Left ventricle myocardium inferior (tissue), 1 donor: ENCODE data around the gene CSTF2. TPM values are rescaled to one million over a fixed set of nuclear protein-coding genes. Genes with fewer than 3 reads are reported as not detected.

Source experiments
- DNase-seq: peaks from one replicate; pipeline ENCODE4 v3.0.0-alpha.2; 2020
- H3K27ac ChIP-seq: fragments of 200-600 bp; replicated peaks from 2 replicates; pipeline ENCODE4 v1.8.0; 2021
- H3K27me3 ChIP-seq: fragments of 200-600 bp; 2 replicates; pipeline ENCODE4 v1.8.0; 2021; ENCODE audit warnings: low read depth
- H3K36me3 ChIP-seq: fragments of 200-600 bp; 2 replicates; pipeline ENCODE4 v1.8.0; 2021
- H3K4me1 ChIP-seq: fragments of 200-600 bp; 2 replicates; pipeline ENCODE4 v1.8.0; 2021
- H3K4me3 ChIP-seq: fragments of 200-600 bp; 2 replicates; pipeline ENCODE4 v1.8.0; 2021; ENCODE audit warnings: mild to moderate bottlenecking, moderate library complexity
- H3K9me3 ChIP-seq: fragments of 200-600 bp; replicated peaks from 2 replicates; pipeline ENCODE4 v1.8.0; 2021
- CTCF ChIP-seq: fragments of 200-600 bp; IDR thresholded peaks from 2 replicates; pipeline ENCODE4 v1.8.0; 2021; ENCODE audit warnings: antibody characterized with exemption, mild to moderate bottlenecking, borderline replicate concordance
- intact Hi-C: fragments of 100-400 bp; cut with micrococcal nuclease; formaldehyde crosslinking; loops from one replicate; pipeline ENCODE4 v1.11.0; 2022
- total RNA-seq: library from RNA; stranded (reverse); fragmentation: NEBNext Ultra II Directional; extraction: Animal tissue kit (Norgen Biotek cat#: 25700); gene quantifications from one replicate; pipeline ENCODE4 v1.2.1, GENCODE V29; 2021
- donor health status: DM: no; HTN: yes; CAD: no; lungs with severe emphysema.

Gene CSTF2
- total RNA-seq, 1 donor from 2014 or later: 6.8 TPM

- no peak within 1 kb of the TSS for H3K27ac ChIP-seq
- no peaks in the 10 kb centered on the region for H3K4me1 ChIP-seq
- no peak for TF ChIP-seq CTCF
- no peaks in the 10 kb centered on the region for H3K9me3 ChIP-seq
- no peaks in the 10 kb centered on the region for H3K36me3 ChIP-seq
- H3K27me3 ChIP-seq: no peaks in the 10 kb centered on the region
- intact Hi-C loops: no loop called here
- DNase-seq: no peak
- H3K4me3 ChIP-seq: no peak within 1 kb of the TSS
Measured at GRCh38 chrX:100874325-100874724, 54.1 kb downstream of the CSTF2 start, which contains the start of gene NOX1. Gene NOX1, minus strand, starts transcription at chrX:100874359. Its CDS starts 220 bp downstream, at chrX:100874139.

GRCh38 chrX:100880368-100880767 is 60.2 kb downstream of the CSTF2 start:
- Histone ChIP-seq H3K4me1 (no peaks in the 10 kb centered on the region), H3K36me3 (no peaks in the 10 kb centered on the region), H3K9me3 (no peaks in the 10 kb centered on the region), H3K4me3 (no peak overlapping the region), H3K27me3 (no peaks in the 10 kb centered on the region), H3K27ac (no peak overlapping the region)
- intact Hi-C loops: no loop called here
- no peak for DNase-seq
- no peak for TF ChIP-seq CTCF

GRCh38 chrX:100883654-100884053 is 63.5 kb downstream of the CSTF2 start:
- no peak for DNase-seq
- H3K9me3 ChIP-seq: no peaks in the 10 kb centered on the region
- no peak overlapping the region for H3K4me3 ChIP-seq
- no peak overlapping the region for H3K27ac ChIP-seq
- H3K36me3 ChIP-seq: no peaks in the 10 kb centered on the region
- intact Hi-C loops: no loop called here
- TF ChIP-seq CTCF: no peak
- H3K4me1 ChIP-seq: no peaks in the 10 kb centered on the region
- H3K27me3 ChIP-seq: no peaks in the 10 kb centered on the region

Other genes starting within 250 kb of the CSTF2 start
- 0.22 TPM for gene TNMD, start 235.5 kb upstream of the CSTF2 start, total RNA-seq
- gene TSPAN6, start 183.6 kb upstream of the CSTF2 start, total RNA-seq: 4.6 TPM
- 7.5 TPM for gene SRPX2, start 176.2 kb upstream of the CSTF2 start, total RNA-seq
- gene SYTL4, start 88.3 kb upstream of the CSTF2 start, total RNA-seq: 2.1 TPM
- gene NOX1, start 54.0 kb downstream of the CSTF2 start, total RNA-seq: not detected
- gene XKRX, start 108.5 kb downstream of the CSTF2 start, total RNA-seq: not detected
- not detected for gene ARL13A, start 149.3 kb downstream of the CSTF2 start, total RNA-seq
- 17.3 TPM for gene TRMT2B, start 231.7 kb downstream of the CSTF2 start, total RNA-seq